Chondrocyte (in vitro differentiated cells): ENCODE results near the gene TM7SF2. TPM values are rescaled to one million over a fixed set of nuclear protein-coding genes. Genes with fewer than 3 reads are reported as not detected.

Source experiments
- DNase-seq: peaks from one replicate; pipeline ENCODE4 v3.0.0; 2021; ENCODE audit warnings: mixed read lengths, low spot score
- H3K27ac Mint-ChIP-seq: one replicate; pipeline ENCODE4 v1.8.0; 2021; ENCODE audit warnings: mild to moderate bottlenecking, moderate library complexity, mixed read lengths; ENCODE audit not compliant: unreplicated experiment
- H3K27me3 Mint-ChIP-seq: 2 replicates; pipeline ENCODE4 v1.8.0; 2021; ENCODE audit warnings: low read depth, mixed read lengths
- H3K36me3 Mint-ChIP-seq: 2 replicates; pipeline ENCODE4 v1.8.0; 2021; ENCODE audit warnings: low read depth, mixed read lengths
- H3K4me1 Mint-ChIP-seq: 2 replicates; pipeline ENCODE4 v1.8.0; 2021; ENCODE audit warnings: low read depth, mild to moderate bottlenecking, mixed read lengths
- H3K4me3 Mint-ChIP-seq: one replicate; pipeline ENCODE4 v1.8.0; 2021; ENCODE audit warnings: mild to moderate bottlenecking, moderate library complexity, mixed read lengths; ENCODE audit not compliant: unreplicated experiment
- H3K9me3 Mint-ChIP-seq: 2 replicates; pipeline ENCODE4 v1.8.0; 2021; ENCODE audit warnings: low read depth, mixed read lengths
- CTCF ChIP-seq: fragments of 200-600 bp; sonication (generic); IDR thresholded peaks from 2 replicates; pipeline ENCODE4 v1.5.0; 2021; ENCODE audit warnings: antibody characterized with exemption, mild to moderate bottlenecking, moderate library complexity
- total RNA-seq: library from RNA; stranded (reverse); gene quantifications from 3 replicates; pipeline ENCODE4 v1.2.1, GENCODE V29; 2021

The TM7SF2 gene
- total RNA-seq, 1 donor from 2014 or later, result 10.7 TPM

- peaks cover 10% of the 10 kb centered on the region for H3K36me3 Mint-ChIP-seq
- DNase-seq, result peak; percentile 86
- no peaks in the 10 kb centered on the region for H3K9me3 Mint-ChIP-seq
- H3K4me3 Mint-ChIP-seq, result no peak overlapping the region
- H3K27me3 Mint-ChIP-seq, result no peaks in the 10 kb centered on the region
- TF ChIP-seq CTCF, result no peak
- H3K27ac Mint-ChIP-seq, result no peak overlapping the region
- peaks cover 14% of the 10 kb centered on the region for H3K4me1 Mint-ChIP-seq
Observed at GRCh38 chr11:65129649-65130441, 18.2 kb downstream of the TM7SF2 start.

GRCh38 chr11:65130631-65131416 lies 19.2 kb downstream of the TM7SF2 start:
- Mint-ChIP-seq H3K9me3 (no peaks in the 10 kb centered on the region), H3K27ac (no peak overlapping the region), H3K27me3 (no peaks in the 10 kb centered on the region), H3K4me3 (no peak overlapping the region), H3K4me1 (peaks cover 21% of the 10 kb centered on the region), H3K36me3 (peaks cover 10% of the 10 kb centered on the region)
- TF ChIP-seq CTCF, result no peak
- peak; percentile 90 for DNase-seq

- H3K27ac Mint-ChIP-seq, result no peak overlapping the region
- TF ChIP-seq CTCF, result no peak
- peaks cover 25% of the 10 kb centered on the region for H3K4me1 Mint-ChIP-seq
- peak; percentile 35 for DNase-seq
- H3K9me3 Mint-ChIP-seq, result no peaks in the 10 kb centered on the region
- H3K36me3 Mint-ChIP-seq, result peaks cover 9% of the 10 kb centered on the region
- H3K27me3 Mint-ChIP-seq, result no peaks in the 10 kb centered on the region
- no peak overlapping the region for H3K4me3 Mint-ChIP-seq
Observed at GRCh38 chr11:65131417-65131776, 19.7 kb downstream of the TM7SF2 start.

GRCh38 chr11:65131895-65132237 lies 20.2 kb downstream of the TM7SF2 start:
- H3K9me3 Mint-ChIP-seq, result no peaks in the 10 kb centered on the region
- peaks cover 25% of the 10 kb centered on the region for H3K4me1 Mint-ChIP-seq
- DNase-seq, result peak; percentile 41
- H3K36me3 Mint-ChIP-seq, result peaks cover 7% of the 10 kb centered on the region
- no peak overlapping the region for H3K4me3 Mint-ChIP-seq
- no peaks in the 10 kb centered on the region for H3K27me3 Mint-ChIP-seq
- peak overlapping the region; percentile 41 for H3K27ac Mint-ChIP-seq
- TF ChIP-seq CTCF, result no peak

GRCh38 chr11:65132238-65132987 lies 20.7 kb downstream of the TM7SF2 start:
- peaks cover 25% of the 10 kb centered on the region for H3K4me1 Mint-ChIP-seq
- peak overlapping the region; percentile 41 for H3K27ac Mint-ChIP-seq
- H3K27me3 Mint-ChIP-seq, result no peaks in the 10 kb centered on the region

More at GRCh38 chr11:65132238-65132987, 20.7 kb downstream of the TM7SF2 start:
- TF ChIP-seq CTCF, result no peak
- peak overlapping the region; percentile 92 for H3K4me3 Mint-ChIP-seq
- peak; percentile 59 for DNase-seq
- no peaks in the 10 kb centered on the region for H3K9me3 Mint-ChIP-seq
- H3K36me3 Mint-ChIP-seq, result peaks cover 7% of the 10 kb centered on the region
